RPMI8226 (cell line): Measurements from ENCODE around the gene PRSS27.
"Not testable (repeated sequence)": the region's sequence is repeated elsewhere in the genome, so short reads cannot be mapped to it uniquely, and the experiment has no call there.

ENCODE experiments used
- DNase-seq: peaks from one replicate; pipeline ENCODE4 v3.0.0-alpha.2; 2015

The PRSS27 gene

DNA sequence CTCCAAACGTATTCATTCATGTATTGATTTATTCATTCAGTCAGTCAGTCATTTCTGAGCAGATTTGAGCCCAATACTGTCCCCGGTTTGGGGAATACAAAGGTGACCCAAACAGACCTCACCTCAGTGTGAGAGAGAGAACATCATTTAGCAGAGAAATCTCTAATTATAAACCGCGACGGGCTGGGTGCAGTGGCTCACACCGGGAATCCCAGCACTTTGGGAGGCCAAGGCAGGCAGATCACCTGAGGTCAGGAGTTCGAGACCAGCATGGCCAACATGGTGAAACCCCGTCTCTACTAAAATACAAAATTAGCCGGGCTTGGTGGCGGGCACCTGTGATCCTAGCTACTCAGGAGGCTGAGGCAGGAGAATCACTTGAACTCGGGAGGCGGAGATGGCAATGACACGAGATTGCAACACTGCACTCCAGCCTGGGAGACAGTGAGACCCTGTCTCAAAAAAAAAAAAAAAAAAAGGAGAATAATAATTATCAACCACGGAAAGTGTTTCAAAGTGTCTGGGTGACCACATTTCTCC is 1.7 kb upstream of the PRSS27 start:
- not testable (repeated sequence) for DNase-seq

DNA sequence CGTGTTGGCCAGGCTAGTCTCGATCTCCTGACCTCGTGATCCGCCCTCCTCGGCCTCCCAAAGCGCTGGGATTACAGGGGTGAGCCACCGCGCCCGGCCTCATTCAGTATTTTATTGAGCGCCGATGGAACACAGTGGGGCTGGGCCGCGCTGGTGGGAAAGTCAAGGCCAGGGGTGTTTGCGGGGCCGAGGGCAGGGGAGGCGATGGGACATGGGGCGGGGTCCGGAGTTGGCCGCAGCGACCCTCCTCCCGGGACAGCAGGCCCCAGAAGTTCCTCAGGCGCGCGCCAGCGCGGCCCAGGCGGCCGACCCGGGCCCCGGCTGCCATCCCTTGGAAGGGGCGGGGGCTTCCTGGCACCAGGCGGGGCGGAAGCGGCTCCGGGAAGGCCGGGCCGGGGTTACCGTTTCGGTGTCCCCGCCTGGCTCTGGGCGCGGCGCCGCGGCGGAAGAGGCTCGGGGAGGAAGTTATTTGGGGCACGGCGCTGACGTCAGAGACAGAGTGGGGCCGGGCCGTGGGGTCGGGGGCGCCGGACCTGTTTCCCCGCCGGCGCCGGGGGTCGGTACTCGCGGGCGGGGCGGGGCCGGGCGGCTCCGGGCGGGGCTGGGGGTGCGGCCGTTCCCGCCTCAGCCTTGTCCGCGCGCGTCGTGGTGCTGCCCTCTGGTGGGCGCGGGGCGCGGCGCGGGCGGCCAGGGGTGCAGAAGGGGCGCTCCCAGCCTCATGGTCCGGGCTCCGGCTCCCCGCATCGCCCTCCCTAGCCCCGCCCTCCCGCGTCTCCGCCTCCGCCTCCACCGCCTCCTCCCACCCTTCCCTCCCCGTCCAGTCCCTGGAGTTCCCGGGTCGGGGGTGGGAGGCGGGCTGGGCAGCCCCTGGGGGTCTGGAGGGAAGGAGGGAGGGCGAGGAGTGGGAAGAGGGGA is 952 bp upstream of the PRSS27 start:
- peak; percentile 96 for DNase-seq

DNA sequence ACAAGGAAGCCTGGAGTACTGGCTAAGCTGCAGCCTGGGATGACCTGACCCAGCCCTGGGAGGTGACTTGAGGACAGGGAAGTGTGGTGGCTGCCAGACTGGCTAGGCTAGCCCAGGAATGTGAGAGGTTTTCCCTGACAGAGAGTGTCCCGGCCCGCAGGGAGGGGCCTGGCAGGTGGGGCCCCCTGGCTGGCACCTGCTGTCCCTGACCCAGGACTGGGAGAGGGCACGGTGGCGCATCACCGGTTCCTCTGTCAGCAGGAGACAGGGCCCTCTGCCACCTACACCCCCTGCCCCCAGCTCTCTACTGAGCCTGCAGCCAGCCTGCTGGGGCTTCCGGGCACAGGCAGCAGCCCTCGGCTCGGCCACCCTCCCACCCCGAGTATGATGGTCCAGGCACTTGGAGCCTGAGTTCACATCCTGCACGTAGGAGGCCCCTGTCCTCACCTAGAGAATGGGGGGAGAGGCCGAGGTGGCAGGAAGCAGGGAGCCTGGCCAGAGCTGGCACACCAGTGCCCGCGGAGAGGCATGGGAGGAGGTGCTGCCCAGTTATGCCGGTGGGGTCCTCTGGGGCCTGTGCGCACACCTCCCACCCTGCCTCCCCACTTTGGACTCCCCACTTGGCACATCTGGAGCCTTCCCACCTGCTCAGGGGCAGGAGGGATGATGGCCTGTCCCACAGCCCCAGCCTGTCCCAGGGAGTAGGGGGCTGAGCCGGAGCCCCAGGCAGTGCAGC is 528 bp downstream of the PRSS27 start:
- no peak for DNase-seq

DNA sequence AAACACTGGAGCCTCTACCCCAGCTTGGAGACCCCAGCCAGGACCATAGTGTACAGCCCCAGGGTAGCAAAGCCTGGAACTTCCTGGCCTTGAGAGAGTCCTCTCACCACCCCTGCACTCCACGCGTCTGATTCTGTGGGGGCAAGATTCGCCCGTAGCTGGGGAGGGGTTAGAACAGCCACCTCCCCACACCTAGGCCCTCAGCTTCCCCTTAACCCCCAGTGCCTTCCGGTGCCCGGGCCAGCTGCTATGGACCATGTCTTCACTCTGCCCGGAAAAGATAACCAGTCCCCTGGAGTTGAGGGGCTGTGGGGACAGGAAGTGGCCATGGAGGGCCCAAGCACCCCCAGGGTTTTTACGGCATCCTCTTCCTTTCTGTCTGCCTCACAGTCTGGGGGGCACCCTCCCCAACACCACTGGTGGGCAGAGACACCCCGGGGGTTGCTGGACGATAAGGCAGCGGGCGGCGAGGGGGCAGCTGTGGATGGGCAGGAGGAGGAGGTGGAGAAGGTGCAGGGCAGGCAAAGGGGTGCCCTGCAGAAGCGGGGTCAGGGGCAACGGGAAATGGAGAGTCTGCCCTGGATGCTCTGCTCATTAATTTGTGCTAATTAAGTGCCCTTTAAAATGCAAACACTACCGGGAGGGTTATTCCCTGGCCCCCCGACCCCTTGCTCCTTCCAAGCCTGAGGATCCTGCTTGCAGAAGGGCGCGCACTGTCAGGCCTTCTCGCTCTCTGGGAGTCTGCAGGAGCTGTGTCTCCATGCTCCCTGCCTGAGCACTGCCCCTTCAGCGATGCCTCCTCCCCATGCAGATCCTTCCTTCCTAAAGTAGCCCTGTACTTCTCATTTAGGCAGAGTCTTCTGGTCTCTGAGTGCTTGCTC is 2.4 kb downstream of the PRSS27 start:
- no peak for DNase-seq

DNA sequence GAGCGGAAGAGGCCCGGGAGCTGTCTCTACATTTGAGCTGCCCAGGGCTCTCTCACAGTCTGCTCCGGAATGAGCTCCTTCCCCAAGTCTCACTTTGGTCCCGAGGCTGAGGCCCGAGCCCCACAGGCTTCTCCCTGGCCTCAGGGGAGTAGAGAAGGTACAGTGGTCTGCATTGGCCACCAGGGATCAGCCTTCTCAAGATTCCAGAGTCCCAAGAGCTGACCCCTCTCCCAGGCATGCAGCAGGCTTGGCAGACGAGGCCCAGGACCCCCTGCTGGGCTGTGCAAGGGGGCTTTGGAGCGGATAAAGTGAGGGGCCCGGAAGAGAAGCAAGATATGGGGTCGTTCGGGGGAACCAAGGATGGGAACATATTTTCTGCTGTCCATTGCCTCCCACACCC is 3.1 kb downstream of the PRSS27 start:
- no peak for DNase-seq

DNA sequence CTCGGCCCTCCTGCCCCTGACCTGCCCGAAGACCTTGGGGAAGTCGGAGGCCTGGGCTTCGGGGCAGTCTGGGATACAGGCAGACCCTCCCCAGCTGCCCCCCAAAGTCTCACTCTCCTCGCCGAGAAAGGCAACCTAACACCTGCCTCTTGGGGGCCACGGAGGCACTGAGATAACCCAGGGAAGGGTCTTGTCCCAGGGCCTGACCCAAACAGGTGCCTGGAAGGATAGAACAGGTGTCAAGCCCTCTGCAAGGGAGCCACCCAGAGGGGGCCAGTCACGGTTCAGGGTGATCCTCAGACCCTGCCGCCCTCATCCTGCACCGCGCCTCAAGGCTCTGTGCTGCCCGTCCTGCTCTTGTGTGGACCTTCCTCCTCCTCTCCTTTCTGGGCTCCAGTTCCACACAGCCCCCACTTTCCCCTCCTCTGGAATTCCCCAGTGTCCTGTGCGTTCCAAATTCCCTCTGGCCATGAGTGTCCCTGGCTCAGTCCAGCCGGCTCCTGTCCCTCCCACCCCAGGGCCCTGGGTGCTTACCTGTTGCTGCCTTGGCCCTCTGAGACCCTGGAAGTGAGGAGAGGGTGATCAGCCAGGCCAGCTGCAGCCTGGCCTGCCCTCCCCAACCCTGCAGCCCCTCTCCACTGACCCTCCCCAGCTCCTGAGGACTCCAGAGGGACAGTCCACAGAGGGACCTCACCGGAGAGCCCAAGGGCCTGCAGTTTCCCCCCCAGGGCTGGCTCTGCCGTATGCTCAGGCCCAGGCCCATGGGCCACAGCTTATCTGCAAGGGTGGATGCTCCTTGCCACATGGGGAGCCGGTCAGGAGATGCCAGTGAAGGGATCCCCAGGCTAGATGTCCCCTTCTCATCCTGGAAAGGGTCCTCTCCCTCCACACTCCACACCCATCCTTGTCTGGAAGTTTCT is 3.8 kb downstream of the PRSS27 start:
- no peak for DNase-seq

DNA sequence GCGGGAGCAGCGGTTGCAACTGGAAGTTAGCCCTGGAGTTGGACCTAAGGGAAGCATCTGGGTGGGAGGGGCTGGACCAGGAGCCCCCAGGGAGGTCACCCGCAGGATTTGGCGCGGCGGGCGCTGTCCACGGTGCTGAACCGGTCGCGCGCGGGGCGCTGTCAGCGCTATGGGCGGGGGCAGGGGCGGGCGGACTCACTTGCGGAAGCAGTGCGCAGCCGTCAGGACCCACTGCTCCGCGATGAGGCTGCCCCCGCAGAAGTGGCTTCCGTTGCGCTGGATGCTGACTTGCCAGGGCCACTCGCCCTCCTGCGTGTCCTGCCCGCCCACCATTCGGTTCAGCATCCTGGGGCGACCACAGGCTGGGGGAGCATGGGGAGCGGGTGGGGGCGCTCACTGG is 4.5 kb downstream of the PRSS27 start:
- DNase-seq = peak; percentile 68

DNA sequence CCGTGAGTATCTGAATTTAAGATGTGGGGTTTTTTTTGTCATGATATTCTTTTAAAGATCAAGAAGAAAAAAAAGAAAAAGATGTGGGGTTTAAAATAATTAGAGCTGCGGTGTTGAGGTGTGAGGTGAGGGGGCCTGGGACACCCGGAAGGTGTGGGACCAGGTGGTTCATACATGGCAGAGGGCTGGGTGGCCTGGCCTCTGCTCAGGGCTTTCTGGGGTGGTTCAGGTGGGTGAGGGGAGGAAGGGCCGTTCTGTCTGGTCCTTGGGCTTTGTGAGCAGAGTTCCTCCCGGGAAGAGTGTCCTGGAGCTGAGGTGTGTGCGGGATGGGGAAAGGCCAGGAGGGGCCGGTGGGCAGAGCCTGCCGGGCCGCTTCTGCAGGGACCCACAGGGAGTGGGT is 5.0 kb downstream of the PRSS27 start:
- DNase-seq = no peak

DNA sequence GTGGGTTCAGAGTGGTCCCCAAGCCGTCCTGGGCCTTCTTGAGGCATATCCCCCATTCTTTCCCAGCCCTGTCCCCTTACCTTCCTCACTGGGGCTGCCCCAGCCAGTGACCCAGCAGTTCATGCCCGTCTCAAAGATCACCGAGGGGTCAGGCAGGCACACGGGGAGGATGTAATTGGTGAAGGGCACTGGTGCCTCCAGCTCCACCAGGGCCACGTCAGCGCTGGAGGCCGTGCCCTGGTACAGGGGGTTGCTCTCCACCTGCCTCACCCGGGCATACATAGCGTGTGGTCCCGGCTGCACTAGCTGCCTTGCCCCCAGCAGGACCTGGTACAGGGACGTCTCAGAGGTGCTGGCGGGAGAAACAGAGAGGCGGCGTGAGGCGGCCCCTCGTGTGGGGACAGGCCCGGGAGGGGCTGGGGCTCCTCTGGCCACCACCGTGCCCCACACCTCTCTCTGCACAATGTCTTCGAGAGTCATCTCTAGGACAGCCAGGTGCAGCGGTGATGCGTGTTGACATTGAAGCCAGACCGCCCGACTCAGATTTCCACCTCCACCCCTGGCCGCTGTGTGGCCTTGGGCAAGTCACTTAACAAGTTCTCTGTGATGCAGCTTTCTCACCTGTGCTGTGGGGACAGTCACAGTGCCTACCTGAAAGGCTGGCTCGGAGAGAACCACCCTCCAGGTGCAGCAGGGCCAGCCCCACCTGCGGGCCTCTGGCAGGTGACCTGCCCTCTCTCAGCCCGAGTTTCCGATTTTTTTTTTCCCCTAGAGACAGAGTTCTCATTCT is 5.8 kb downstream of the PRSS27 start:
- DNase-seq = peak; percentile 41

DNA sequence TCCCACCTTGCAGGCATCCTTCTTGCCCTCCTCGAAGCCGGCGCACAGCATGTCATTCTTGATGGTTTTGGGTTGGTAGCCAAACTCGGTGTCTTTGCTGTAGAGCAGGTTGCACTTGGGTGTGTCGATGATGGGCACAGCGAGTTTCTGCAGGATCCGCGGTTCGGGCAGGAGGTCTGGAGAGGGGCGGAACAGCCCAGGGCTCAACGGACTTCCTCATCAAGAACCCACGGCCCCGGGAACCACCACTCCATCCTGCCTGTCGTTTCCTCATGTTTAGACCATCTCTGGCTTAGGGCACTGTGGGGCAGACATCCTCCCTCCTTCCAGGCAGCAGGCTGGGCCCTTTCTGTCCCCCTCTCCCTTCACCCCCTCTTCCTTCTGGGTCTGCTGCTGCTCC is 6.5 kb downstream of the PRSS27 start:
- no peak for DNase-seq

DNA sequence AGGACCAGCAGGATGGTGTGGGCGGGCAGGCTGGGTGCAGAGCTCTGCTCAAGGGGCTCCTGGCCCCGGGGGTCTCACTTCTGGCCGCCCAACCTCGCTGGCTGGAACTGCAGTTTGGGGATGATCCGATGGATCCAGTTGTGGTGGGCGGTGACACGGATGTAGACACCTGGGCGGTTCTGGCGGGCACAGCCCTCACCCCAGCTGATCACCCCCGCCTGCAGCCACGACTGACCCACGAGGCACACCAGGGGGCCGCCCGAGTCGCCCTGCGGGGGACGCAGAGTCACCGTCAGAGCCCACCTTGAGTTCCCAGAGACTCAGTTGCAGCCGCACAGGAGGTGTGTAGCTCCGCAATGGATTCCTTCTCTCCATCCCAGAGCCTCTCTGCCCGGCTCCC is 7.5 kb downstream of the PRSS27 start:
- DNase-seq = no peak

DNA sequence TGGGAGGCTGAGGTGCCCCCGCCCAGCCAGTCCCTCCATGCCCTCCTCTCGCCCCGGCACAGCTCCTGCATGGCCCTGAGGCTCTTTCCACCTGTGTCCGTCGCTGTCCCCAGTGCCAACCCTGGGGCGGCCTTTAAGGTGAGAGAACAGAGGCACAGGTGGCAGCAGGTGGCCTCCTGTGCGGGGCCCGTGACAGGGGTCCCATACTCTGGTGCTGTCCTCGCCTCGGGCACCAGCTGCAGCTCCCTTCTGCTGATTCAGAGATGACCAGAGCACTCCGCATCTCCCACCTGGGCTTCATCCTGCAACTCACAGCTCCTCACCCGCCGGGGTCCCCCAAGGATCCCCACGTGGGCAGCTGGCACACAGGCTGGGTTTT is 8.0 kb downstream of the PRSS27 start:
- DNase-seq = no peak

DNA sequence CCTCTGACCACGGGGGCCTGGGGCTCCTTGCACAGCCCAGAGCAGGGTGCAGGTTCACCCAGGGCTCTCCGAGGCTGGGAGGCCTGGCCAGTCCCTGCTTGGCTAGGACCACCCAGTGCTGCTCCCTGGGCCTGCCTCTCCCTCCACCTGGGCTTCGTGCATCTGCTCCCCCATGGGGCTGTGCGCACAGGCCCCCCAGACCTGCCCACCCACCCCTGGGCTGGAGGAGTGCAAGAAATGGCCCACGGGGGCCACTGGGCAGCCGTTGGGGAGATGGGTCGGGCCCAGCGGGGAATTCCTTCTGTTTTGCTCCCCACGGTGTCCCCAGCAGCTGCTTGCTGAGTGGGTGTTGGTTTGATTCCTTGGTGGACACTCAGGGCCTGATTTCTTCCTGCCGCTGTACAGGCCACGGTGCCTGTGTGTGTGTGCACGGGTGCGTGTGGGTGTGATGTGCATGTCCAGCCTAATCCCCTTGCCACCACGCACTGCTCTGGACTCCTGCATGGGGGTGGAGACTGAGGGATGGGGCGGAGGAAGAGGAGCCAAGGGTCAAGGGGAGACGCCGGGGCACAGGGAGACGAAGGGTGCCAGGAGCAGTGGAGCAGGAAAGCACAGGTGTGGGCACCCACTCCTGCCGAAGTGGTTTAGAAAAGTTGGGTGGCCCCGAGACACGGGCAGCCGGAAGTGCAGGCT is 8.5 kb downstream of the PRSS27 start:
- DNase-seq = no peak

DNA sequence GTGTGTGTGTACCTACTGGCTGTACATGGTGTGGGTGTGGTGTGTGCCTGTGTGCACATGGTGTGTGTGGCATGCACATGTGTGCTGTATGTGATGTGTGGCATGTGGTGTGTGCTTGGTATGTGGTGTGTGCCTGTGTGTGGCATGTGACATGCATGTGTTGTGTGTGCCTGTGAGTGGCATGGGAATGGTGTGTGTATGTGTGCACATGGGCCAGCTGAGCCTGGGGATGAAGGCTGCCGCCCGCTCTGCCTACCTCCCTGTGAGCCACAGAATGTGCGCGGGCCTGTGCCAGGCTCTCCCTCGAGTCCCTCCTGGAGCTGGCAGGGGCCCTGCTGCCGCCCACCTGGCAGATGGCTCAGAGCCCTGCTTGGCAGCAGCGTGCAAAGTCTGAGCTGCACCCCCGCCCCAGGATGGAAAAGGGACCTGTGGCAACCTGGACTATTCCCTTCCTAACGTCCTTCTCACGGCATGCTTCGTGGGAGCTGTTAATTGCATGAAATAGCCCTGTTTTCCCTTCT is 9.3 kb downstream of the PRSS27 start:
- DNase-seq = no peak

DNA sequence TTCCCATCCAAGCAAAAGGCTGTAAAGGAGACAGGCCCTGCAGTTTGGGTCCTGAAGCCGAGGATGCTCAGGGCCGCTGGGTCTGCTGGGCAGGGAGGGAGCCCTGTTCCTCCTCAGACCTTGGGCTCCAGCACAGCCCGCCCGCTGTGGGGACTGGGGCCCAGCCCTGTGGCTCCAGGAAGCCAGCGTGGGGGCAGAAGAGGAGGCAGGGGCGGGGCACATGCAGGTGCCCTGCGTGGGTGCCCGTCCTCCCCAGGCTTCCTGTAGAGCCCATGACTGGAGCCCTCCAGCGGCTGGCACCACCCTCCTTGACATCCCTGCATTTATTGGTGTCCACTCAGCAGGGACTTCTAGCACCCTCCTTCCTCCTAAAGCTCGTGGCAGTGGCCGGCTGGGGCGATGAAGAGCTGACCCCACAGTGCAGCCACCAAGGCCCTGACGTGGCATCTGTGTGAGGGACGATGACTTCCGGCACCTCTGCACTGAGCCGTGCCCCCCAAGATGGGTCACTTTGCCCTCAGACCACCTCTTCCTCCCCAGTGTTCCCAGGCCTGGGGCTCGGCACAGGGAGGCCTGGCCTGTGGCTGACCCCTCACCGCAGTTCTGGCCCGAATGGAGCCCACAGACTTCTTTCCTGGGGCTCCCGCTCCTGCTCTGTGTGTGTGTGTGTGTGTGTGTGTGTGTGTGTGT is 9.9 kb downstream of the PRSS27 start:
- no peak for DNase-seq

DNA sequence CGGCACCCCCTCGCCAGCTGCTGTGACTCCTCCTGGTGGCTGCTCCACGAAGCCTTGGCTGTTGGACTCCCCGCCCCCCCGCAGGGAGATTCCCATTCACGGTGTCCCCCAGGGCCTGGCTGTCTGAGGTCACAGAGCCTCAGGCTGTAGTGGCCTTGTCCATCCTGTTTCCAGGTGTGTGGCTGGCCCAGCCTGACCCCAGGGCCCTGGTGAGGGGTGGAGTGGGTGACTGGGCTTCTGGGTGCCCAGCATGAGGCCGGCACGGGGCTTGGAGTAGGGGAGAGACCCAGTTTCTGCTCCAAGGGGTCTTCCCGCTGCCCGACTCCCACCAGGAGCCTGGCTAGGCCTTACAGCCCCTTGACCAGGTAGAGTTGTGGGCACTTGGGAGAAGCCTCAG is 10.4 kb downstream of the PRSS27 start:
- DNase-seq = no peak

DNA sequence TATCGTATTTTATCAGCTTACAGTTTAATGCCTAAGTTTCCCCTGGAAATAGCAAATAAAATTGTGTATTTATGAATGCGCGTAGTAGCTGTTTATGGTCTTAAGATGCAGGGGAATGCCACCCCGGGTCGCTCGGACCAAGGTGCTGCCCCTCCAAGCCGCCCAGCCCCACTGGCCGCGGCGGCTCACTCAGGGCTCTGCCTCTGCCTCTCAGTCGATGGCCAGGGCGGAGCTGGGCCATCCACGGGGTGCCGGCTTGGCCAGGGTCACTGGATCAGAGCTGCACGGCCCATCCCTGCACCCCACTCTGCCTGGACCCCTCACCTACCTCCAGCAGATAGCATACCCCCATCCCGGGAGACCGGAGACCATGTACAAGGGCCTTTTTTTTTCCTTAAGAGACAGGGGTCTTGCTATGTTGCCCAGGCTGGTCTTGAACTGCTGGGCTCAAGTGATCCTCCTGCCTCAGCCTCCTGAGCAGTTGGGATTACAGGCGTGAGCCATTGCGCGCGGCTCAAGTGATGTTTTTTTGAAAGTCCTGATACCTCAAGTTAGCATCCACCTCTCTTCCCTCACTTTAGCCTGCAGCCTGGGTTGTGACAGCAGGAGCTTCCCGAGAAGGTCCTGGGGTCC is 11.0 kb downstream of the PRSS27 start:
- DNase-seq = no peak

DNA sequence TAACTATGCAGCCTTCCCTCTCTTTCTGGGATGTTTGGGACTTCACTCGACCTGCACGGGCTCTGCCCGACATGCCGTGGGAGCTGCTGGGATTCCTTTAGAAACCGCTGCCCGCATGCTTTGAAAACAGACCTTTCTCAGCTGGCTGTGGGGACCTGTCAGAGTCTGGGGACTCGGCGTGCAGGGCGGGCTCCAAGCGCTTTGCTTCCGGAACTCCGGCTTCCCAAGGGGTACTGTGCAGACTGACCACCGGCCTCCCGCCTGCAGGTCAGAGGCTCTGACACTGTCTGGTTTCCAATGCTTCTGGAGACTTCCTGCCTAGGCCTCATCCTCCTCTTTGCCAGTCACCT is 11.8 kb downstream of the PRSS27 start:
- DNase-seq = no peak
